Heart left ventricle (tissue), 16 donors: Measurements from ENCODE around the gene CCL21. TPM values are rescaled to one million over a fixed set of nuclear protein-coding genes. Genes with fewer than 3 reads are reported as not detected.

Source experiments
- ATAC-seq, 4 donors: fragments of 200-7000 bp; cut with Tn5 transposase; one replicate each; pipeline ENCODE4 v1.9.1; 2020 to 2022; ENCODE audit warnings: moderate library complexity in 4 of 4, mild to moderate bottlenecking in 3 of 4, moderate number of reproducible peaks in 1 of 4
- DNase-seq, 5 donors: peaks; one replicate each; pipeline ENCODE4 v3.0.0-alpha.2; 2020
- H3K27ac ChIP-seq, 12 donors: fragments of 200-600 bp; sonication (generic) in 4 of 12; one replicate each; pipeline versions ENCODE4 v1.5.0 to v1.8.0; 2016 to 2022; ENCODE audit warnings: mild to moderate bottlenecking in 2 of 12
- H3K27me3 ChIP-seq, 9 donors: fragments of 200-600 bp; sonication (generic) in 2 of 9; one replicate each; pipeline versions ENCODE4 v1.5.1 to v1.8.0; 2016 to 2022; ENCODE audit warnings: mild to moderate bottlenecking in 3 of 9
- H3K36me3 ChIP-seq, 9 donors: fragments of 200-600 bp; sonication (generic) in 2 of 9; one replicate each; pipeline versions ENCODE4 v1.5.0 to v1.8.0; 2018 to 2022; ENCODE audit warnings: mild to moderate bottlenecking in 2 of 9
- H3K4me1 ChIP-seq, 12 donors: fragments of 200-600 bp; sonication (generic) in 4 of 12; one replicate each; pipeline versions ENCODE4 v1.5.0 to v1.8.0; 2016 to 2022; ENCODE audit warnings: mild to moderate bottlenecking in 3 of 12
- H3K4me3 ChIP-seq, 12 donors: fragments of 200-600 bp; sonication (generic) in 4 of 12; one replicate each; pipeline versions ENCODE4 v1.5.0 to v1.8.0; 2017 to 2022; ENCODE audit warnings: mild to moderate bottlenecking in 9 of 12, moderate library complexity in 4 of 12
- H3K9me3 ChIP-seq, 12 donors: fragments of 200-600 bp; sonication (generic) in 4 of 12; one replicate each; pipeline versions ENCODE4 v1.5.0 to v1.8.0; 2016 to 2022; ENCODE audit warnings: mild to moderate bottlenecking in 1 of 12
- POLR2A ChIP-seq, 2 donors: fragments of 450-650 bp; IDR thresholded peaks; one replicate each; pipeline ENCODE4 v1.6.1; 2017; ENCODE audit warnings: antibody characterized with exemption in 2 of 2, mild to moderate bottlenecking in 2 of 2, moderate library complexity in 2 of 2
- WGBS, 4 donors: extraction: QIAGEN DNeasy Blood & Tissue Kit in 2 of 4; methylation state at CpG; one replicate each; pipeline versions ENCODE4 v1.1.5 to v1.1.7; 2013 to 2018; 5-methylcytosine and 5-hydroxymethylcytosine counted together
- intact Hi-C, 10 donors: fragments of 100-400 bp; cut with DNase I; formaldehyde crosslinking; loops; one replicate each; pipeline versions ENCODE4 v1.11.1 to v1.14.2; 2022
- polyA plus RNA-seq, 2 donors: library from polyadenylated mRNA; stranded (reverse); fragments of 200-250 nt; gene quantifications; one replicate each; pipeline ENCODE4 v1.2.3, GENCODE V29; 2013
- total RNA-seq, 9 donors: library from RNA; depleted of rRNA in 2 of 9; stranded (reverse); fragments of >200 nt in 2 of 9; fragmentation: NEBNext Ultra II Directional in 3 of 9; extraction: Animal tissue kit (Norgen Biotek cat#: 25700) in 3 of 9; gene quantifications; one replicate each; pipeline versions ENCODE4 v1.1.0 to v1.2.4, GENCODE V29; 2016 to 2023
- TF ChIP-seq, protein P1 (sequence below), 12 donors: fragments of 200-600 bp; sonication (generic) in 4 of 12; IDR thresholded peaks; one replicate each; pipeline versions ENCODE4 v1.5.0 to v1.8.0; 2018 to 2022; ENCODE audit warnings: antibody characterized with exemption in 12 of 12, mild to moderate bottlenecking in 5 of 12
- donor health status: ischemic (EF 13 %, LVEDD 7.1; RV severe dilation, severe dysfunction).
- donor health status: healthy with polysubstance abuse.
- donor health status: DM: no; HTN: yes; CAD: no.
- donor health status: DM: no; HTN: no; CAD: no.
- donor health status: ischemic (EF 25% LVEDD 6.9; RV normal size, moderate dysfunction).
- donor health status: ischemic (EF 25% LVEDD 5.7; RV mildly dilated, moderate dysfunction).
- donor health status: healthy.
- donor health status: DM: yes; HTN: yes; CAD: no.
- donor health status: ischemic (EF 35%, LVEDD 5.7; RV mildly dilated, moderate dysfunction).
- donor health status: nonischemic (EF 11% LVEDD 7.7; RV severe dilation, severe dysfunction).
- donor health status: DM: yes; HTN: yes; CAD: no.
- donor health status: PGD.
- donor health status: ischemic (EF 29% LVEDD 5.4; RV normal size, mild dysfunction).
- donor health status: nonischemic (EF 23%, LVEDD 6.1; RV moderate dilation, normal function).

The CCL21 gene
- total and polyA plus RNA-seq, 11 donors = 1.3 to 156 (median 16.6) TPM

DNA sequence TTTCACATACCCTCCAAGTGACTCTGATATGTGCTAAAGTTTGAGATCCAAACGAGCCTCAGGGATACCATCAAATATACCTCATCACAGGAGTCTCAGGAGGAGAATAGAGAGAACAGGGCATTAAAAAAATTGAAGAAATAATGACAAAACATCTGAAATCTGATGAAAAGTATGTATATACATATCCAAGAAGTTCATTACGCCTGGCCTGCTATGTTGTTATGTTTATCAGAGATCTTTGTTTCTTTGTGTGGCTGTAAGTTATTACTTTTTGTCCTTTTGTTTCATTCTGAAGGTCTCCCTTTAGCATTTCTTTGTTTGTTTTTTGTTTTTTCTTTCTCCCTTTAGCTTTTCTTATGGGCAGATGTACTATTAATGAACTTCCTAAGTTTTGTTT lies 16.4 kb downstream of the CCL21 start:
- H3K9me3 ChIP-seq = no peaks in the 10 kb centered on the region
- H3K4me1 ChIP-seq = peaks cover 0 to 15% (median 0%) of the 10 kb centered on the region in 12 donors
- no peaks in the 10 kb centered on the region for H3K27me3 ChIP-seq
- intact Hi-C loops = loop anchor here in 1 of 10 donors (10.0 kb wide), 1 partner anchor 171 kb away; no protein-coding TSS in a partner anchor
- TF ChIP-seq POLR2A (IDR thresholded peaks at IDR 0.05) = no peak
- TF ChIP-seq, protein P1, sequence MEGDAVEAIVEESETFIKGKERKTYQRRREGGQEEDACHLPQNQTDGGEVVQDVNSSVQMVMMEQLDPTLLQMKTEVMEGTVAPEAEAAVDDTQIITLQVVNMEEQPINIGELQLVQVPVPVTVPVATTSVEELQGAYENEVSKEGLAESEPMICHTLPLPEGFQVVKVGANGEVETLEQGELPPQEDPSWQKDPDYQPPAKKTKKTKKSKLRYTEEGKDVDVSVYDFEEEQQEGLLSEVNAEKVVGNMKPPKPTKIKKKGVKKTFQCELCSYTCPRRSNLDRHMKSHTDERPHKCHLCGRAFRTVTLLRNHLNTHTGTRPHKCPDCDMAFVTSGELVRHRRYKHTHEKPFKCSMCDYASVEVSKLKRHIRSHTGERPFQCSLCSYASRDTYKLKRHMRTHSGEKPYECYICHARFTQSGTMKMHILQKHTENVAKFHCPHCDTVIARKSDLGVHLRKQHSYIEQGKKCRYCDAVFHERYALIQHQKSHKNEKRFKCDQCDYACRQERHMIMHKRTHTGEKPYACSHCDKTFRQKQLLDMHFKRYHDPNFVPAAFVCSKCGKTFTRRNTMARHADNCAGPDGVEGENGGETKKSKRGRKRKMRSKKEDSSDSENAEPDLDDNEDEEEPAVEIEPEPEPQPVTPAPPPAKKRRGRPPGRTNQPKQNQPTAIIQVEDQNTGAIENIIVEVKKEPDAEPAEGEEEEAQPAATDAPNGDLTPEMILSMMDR (IDR thresholded peaks at IDR 0.05) = no peak
- no peak overlapping the region for H3K4me3 ChIP-seq
- DNase-seq = no peak
- H3K27ac ChIP-seq = no peak overlapping the region
- WGBS, 4 donors = 76 to 83% (median 79%) methylated on average over 2 of the region's 2 CpGs
- ATAC-seq = no peak
- H3K36me3 ChIP-seq = no peaks in the 10 kb centered on the region

DNA sequence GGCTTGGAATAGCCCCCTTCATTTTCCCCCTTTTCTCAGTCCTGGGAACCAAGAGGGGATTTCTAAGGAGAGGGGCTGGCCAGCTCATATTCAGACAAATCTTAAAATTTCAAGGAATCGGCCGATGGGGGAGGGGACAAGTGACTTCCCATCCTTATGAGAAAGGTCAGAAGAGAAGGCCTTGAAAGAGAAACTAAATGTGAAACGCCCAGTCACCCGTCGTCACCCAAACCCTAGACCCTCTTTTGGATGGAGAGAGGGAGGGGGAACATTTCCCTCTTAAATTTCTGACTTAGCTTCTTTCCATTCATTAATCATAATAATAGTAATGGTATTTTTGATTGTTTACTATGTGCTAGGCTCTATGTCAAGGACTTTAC lies 18.0 kb downstream of the CCL21 start:
- Histone ChIP-seq H3K36me3 (no peaks in the 10 kb centered on the region), H3K27me3 (no peaks in the 10 kb centered on the region), H3K9me3 (no peaks in the 10 kb centered on the region), H3K4me1 (peaks cover 0 to 31% (median 0%) of the 10 kb centered on the region in 12 donors), H3K27ac (no peak overlapping the region), H3K4me3 (no peak overlapping the region)
- no peak for DNase-seq
- no peak for TF ChIP-seq POLR2A (IDR thresholded peaks at IDR 0.05)
- TF ChIP-seq, protein P1 (IDR thresholded peaks at IDR 0.05) = no peak
- no peak for ATAC-seq
- intact Hi-C loops = loop anchor here in 1 of 10 donors (10.0 kb wide), 1 partner anchor 173 kb away; no protein-coding TSS in a partner anchor
- 80 to 88% (median 84%) methylated on average over 5 of the region's 5 CpGs for WGBS, 4 donors

DNA sequence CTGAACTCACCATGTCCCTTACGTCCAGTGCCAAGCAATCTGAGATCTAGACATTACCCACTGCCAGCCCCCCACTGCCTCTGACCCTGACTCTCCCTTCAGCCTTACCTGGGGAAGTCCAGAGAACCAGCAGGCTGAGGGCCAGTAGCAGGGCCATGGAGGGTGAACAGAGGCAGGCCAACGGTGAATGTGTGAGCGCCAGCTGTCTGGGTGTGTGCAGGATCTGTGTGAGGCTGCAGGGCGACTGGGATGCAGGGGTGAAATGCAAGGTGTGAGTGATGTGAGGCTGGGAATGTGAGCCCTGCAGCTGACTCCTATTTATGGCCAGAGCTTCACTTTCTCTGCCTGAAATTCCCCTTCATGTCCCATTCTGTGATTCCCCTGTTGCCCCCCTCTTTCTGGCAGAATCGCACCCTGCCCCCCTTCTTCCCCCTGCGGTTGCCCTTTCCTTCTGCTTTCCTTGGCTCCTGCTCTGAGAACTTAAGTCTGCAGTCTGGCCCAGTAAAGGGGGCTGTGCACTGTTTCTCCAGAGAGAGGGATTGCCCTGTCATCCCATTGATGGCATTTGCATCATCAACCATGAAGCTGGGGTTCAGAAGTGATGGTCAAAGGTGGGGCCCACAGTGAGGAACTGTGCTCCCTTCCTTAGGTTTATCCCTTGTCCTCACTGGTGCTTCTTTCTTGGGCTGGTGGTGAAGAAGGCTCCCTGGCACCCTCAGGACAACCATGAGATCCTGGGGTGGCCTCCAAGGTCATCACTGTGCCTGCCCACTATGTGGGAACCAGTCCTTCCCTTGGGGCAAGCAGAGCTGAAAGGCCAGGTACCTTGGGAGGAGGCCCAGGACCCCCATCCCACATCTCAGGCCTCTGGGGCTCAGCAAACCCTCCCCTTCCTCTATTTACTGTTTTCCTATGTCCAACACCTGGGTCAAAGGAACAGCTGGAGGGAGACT lies 18.7 kb downstream of the CCL21 start, which contains the start of gene CCL19:
Gene CCL19, minus strand, starts transcription at position 294 of the 953 bp plus-strand sequence. Its CDS starts 137 bp downstream, at position 157.
- intact Hi-C loops = loop anchor here in 1 of 10 donors (10.0 kb wide), 1 partner anchor 174 kb away; no protein-coding TSS in a partner anchor
- no peaks in the 10 kb centered on the region for H3K36me3 ChIP-seq
- no peaks in the 10 kb centered on the region for H3K9me3 ChIP-seq
- no peak for DNase-seq
- peaks cover 0 to 35% (median 0%) of the 10 kb centered on the region in 12 donors for H3K4me1 ChIP-seq
- 72 to 81% (median 75%) methylated on average over 6 of the region's 6 CpGs for WGBS, 4 donors
- TF ChIP-seq POLR2A (IDR thresholded peaks at IDR 0.05) = no peak
- TF ChIP-seq, protein P1 (IDR thresholded peaks at IDR 0.05) = no peak
- H3K4me3 ChIP-seq = no peak within 1 kb of the TSS
- no peak within 1 kb of the TSS for H3K27ac ChIP-seq
- no peaks in the 10 kb centered on the region for H3K27me3 ChIP-seq
- ATAC-seq = peak in 1 of 4 donors; percentile 22

DNA sequence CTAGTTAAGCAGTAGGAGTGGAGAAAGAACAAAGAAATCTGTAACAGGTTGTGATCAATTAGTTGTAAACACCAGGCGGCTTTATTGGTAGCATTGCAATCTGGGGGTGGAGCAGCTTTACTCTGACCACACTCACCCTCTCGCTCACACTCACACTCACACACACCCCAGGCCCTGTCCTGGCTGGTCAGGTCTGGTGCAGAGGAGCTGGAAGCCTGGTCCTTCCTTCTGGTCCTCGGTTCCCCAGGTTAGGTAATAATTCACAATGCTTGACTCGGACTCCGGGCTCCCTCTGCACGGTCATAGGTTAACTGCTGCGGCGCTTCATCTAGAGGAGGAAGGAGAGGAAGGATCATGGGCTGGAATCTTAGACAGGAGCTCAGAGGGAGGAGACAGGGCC lies 20.4 kb downstream of the CCL21 start:
- ATAC-seq (no peak), DNase-seq (no peak)
- TF ChIP-seq, protein P1 (IDR thresholded peaks at IDR 0.05) = no peak
- no peak for TF ChIP-seq POLR2A (IDR thresholded peaks at IDR 0.05)
- Histone ChIP-seq H3K27me3 (no peaks in the 10 kb centered on the region), H3K4me1 (peaks cover 0 to 35% (median 0%) of the 10 kb centered on the region in 12 donors), H3K4me3 (no peak overlapping the region), H3K27ac (no peak overlapping the region), H3K9me3 (no peaks in the 10 kb centered on the region), H3K36me3 (no peaks in the 10 kb centered on the region)
- WGBS, 4 donors = 86 to 92% (median 89%) methylated on average over 8 of the region's 8 CpGs
- intact Hi-C loops = no loop called here
